Activated naive CD8-positive, alpha-beta T cell (primary cell): ENCODE measurements around the gene NECAB3.
A peak's percentile ranks its signal among the peaks of the same experiment; 100 is the strongest.

ENCODE experiments used
- H3K27ac Mint-ChIP-seq: one replicate; pipeline ENCODE4 v1.8.0; 2021; ENCODE audit warnings: mixed read lengths
- H3K27me3 Mint-ChIP-seq: one replicate; pipeline ENCODE4 v1.8.0; 2021; ENCODE audit warnings: mixed read lengths
- H3K36me3 Mint-ChIP-seq: one replicate; pipeline ENCODE4 v1.8.0; 2021; ENCODE audit warnings: mixed read lengths
- H3K4me1 Mint-ChIP-seq: one replicate; pipeline ENCODE4 v1.8.0; 2021; ENCODE audit warnings: low read depth, mixed read lengths
- H3K4me3 Mint-ChIP-seq: one replicate; pipeline ENCODE4 v1.8.0; 2021; ENCODE audit warnings: mild to moderate bottlenecking, mixed read lengths
- H3K9me3 Mint-ChIP-seq: one replicate; pipeline ENCODE4 v1.8.0; 2021; ENCODE audit warnings: low read depth, mixed read lengths

The NECAB3 gene

DNA sequence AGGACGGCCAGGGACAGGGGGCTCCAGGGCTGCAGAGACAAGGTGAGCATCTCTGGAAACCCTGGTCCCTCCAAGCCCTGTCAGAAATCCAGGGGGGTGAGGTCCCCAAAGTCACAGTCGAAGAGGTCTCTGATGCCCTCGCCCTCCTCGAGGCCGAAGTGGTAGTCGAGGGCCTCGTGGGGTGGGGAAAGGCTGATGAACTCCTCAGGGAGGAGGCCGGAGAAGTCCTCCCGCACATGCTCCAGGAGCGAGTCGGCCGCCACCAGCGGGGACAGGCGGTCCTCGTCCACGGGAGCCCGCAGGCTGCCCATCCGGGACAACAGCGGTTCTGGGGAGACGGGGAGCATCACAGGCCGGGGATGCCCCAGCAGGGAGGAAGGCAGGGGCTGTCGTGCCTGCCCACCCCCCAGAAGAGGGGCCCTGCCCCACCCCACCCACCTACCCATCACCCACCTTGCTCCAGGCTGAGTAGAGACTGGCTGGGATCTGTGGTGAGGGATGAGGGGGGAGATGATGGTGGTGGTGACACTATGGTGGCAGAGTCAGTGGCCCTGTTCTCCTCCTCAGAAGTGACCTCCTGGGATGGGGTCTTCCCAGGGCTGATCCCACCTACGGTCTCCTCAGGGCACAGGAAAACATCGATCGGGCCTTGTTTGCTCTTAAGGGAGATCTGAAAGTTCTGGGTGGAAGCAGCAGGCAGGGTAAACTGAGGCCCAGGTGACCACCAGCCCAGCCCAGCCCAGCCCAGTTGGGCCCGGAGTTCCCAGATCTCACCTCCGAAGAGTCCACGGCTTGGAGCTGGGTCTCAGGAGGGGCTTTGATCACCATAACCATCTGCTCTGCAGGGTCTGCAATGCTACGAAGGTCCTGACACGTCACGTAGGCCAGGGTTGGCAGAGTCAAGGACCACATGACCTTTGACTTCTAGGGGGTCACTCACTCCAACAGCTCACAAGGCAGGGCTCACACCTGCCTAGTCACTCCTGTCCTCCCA, 2.7 kb upstream of the NECAB3 start:
- Mint-ChIP-seq H3K4me3 (no peak overlapping the region), H3K27me3 (no peaks in the 10 kb centered on the region), H3K36me3 (no peaks in the 10 kb centered on the region), H3K4me1 (peaks cover 42% of the 10 kb centered on the region), H3K9me3 (no peaks in the 10 kb centered on the region), H3K27ac (no peak overlapping the region)

- H3K27ac Mint-ChIP-seq: no peak overlapping the region
- no peak overlapping the region for H3K4me3 Mint-ChIP-seq
- peaks cover 39% of the 10 kb centered on the region for H3K4me1 Mint-ChIP-seq
- no peaks in the 10 kb centered on the region for H3K9me3 Mint-ChIP-seq
- H3K27me3 Mint-ChIP-seq: no peaks in the 10 kb centered on the region
- no peaks in the 10 kb centered on the region for H3K36me3 Mint-ChIP-seq
These were observed 1.9 kb upstream of the NECAB3 start for GRCh38 chr20:33676121-33676520.

DNA sequence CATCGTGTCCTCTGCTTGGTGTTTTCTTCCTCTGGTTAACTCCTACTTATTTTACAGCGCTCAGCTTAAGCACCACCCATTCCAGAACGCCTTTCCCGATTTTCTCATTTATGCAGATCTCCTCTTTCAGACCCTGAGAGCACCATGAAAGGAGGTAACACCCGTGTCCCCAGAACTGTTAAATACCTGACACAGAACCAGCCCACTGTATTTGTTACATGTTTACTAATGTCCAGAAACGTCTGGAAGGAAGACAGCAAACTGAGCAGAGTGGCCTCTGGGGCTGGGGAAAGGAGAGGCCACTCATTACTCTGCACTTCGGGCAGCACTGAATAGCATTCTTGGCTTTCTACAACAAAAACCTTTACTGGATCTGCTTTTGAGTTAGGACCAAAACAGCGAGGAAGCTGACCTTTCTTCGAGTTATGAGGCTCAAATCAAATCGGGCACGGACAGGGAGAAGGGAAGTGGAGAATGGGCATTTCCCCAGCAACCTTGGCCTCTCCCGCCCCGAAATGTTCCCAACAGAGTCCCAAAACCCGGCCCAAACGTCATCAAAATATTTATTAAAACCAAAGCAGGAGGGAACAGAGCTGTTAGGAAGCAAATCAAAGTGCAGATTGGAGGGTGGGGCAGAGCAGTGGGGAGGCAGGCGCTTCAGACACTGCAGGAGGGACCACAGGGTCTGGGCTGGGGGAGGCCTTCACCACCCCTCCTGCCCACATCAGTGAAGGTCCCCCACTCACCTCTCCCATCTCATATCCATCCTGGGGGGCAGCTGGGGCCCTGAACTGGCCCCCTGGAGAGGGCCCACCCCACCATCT, 1.1 kb upstream of the NECAB3 start:
- Mint-ChIP-seq H3K27ac (peak overlapping the region; percentile 54), H3K9me3 (no peaks in the 10 kb centered on the region), H3K27me3 (no peaks in the 10 kb centered on the region), H3K4me1 (peaks cover 35% of the 10 kb centered on the region), H3K36me3 (no peaks in the 10 kb centered on the region), H3K4me3 (peak overlapping the region; percentile 81)

DNA sequence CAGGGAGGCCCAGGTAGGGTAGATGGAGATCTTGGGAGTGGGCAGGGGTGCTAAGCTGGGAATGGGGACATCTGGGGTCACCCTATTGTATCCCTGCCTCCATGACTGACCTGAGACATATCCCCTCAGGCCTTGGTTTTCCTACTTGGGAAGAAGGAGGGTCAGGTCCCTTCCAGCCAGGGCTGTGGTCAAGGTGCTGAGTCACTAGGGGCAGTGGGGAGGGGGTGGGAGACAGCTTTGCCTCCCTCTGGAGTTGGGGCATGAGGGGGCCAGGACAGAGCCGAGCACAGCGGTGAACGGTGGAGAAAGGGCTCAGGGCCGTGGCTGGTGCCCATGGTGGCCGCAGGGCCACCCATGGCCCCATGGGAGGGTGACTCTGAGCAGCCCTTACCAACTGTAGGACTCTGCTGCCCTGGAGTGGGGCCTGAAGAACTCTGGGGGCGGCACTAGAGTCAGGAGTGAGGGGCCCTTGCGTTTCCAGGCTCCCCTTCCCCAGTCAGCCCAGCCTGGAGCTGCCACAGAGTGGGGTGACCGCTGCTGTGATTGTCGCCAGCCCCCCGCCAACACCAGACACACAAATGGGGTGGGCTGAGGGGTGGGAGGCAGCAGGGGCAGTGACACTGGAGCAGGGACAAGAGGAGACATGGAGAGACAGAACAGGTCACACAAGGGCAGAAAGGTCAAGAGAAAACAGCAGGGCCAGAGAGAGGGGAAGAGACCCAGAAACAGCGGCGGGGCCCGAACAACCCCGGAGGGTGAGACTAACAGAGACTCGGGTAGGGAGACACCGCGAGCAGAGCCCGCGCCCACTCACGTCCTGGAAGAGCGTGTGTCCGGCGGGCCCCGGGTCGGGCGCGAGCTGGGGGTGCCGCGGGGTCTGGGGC, 576 bp downstream of the NECAB3 start:
- Mint-ChIP-seq H3K36me3 (no peaks in the 10 kb centered on the region), H3K9me3 (no peaks in the 10 kb centered on the region), H3K27ac (peak overlapping the region; percentile 58), H3K27me3 (no peaks in the 10 kb centered on the region), H3K4me1 (peaks cover 23% of the 10 kb centered on the region), H3K4me3 (peak overlapping the region; percentile 86)

DNA sequence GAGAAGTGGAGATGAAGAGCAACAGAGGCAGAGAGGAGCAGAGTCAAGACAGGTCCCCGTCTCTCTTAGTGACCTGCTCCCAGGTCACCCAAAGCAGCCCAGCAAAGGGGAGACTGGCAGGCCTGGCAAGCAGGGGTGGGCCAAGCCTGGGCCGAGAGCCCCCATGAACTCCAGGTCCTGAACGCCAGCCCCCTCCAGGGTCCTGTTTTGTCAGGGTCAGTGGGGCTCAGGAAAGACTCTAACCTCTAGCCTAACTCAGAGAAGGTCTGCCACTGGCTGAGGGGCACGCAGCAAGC, 1.2 kb downstream of the NECAB3 start:
- Mint-ChIP-seq H3K36me3 (no peaks in the 10 kb centered on the region), H3K27ac (no peak overlapping the region), H3K27me3 (no peaks in the 10 kb centered on the region), H3K9me3 (no peaks in the 10 kb centered on the region), H3K4me1 (peaks cover 22% of the 10 kb centered on the region), H3K4me3 (peak overlapping the region; percentile 86)

DNA sequence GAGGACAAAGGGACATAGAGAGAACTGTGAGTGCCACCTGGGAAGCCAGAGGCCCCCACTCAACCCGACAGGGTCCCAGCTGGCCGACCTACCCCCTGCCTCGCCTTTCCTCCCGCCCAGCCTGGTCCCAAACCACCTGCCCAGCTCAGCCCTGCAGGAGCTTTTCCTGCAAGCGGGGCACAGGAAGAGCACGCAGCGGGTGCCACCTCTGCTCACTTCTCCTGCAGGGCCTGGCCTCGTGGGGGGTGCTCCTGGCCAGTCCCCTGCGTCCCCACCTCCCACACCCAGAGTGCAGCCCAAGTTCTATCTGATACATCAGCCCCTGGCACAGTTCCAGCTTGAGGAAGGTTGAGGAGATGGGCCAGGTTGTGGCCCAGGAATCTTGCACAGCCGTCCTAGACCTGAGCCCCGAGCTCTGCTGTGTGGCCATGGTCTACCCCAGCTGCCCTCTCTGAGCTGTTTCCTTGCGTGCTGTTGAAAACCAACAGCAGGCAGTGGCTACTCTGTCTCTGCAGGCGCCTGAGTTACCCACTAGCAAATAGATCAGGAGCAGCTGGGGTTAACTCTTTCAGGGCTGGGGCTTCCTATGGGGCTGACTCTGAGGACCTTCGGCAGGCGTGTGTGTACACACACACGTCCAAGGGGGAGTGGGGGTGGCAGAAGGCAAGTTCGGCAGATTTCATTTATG, 1.7 kb downstream of the NECAB3 start:
- peak overlapping the region; percentile 86 for H3K4me3 Mint-ChIP-seq
- H3K27me3 Mint-ChIP-seq: no peaks in the 10 kb centered on the region
- no peaks in the 10 kb centered on the region for H3K9me3 Mint-ChIP-seq
- H3K27ac Mint-ChIP-seq: no peak overlapping the region
- H3K4me1 Mint-ChIP-seq: peaks cover 21% of the 10 kb centered on the region
- H3K36me3 Mint-ChIP-seq: no peaks in the 10 kb centered on the region

DNA sequence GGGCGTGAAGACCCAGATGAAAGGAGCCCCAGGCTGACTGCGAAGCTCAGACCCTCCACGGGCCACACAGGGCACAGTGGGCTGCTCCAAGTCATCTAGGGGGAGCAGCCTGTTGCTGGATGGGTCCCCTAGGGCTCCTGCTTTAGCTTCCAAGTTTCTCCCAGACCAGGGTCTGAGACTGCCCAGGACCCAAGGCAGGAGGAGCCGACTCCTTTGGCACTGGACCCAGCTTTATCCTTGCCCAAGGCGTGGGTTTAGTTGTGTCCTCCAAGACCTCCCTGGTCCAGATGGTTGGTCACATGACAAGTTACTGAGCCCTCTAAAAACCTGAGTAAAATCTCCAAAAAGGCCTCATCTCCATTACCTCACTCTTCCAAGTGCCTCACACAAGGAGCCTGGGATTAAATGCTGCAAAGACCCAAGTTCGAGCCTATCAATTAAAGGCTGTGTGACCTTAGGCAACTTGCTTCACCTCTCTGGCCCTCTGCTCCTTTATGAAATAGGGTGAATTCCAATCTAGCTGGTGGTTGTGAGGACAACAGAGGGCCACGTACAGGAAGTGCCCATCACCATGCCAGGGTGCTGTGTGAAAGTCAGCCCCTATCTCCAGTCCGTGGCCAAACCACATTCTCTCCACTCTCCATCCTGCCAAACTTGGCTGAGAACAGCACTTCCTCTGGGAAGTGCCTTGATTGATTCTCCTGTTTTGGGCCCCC, 2.5 kb downstream of the NECAB3 start:
- peaks cover 20% of the 10 kb centered on the region for H3K4me1 Mint-ChIP-seq
- no peak overlapping the region for H3K27ac Mint-ChIP-seq
- H3K9me3 Mint-ChIP-seq: no peaks in the 10 kb centered on the region
- no peaks in the 10 kb centered on the region for H3K36me3 Mint-ChIP-seq
- H3K4me3 Mint-ChIP-seq: no peak overlapping the region
- H3K27me3 Mint-ChIP-seq: no peaks in the 10 kb centered on the region

- Mint-ChIP-seq H3K4me3 (peak overlapping the region; percentile 39), H3K4me1 (peaks cover 25% of the 10 kb centered on the region), H3K9me3 (no peaks in the 10 kb centered on the region), H3K27me3 (no peaks in the 10 kb centered on the region), H3K36me3 (no peaks in the 10 kb centered on the region), H3K27ac (peak overlapping the region; percentile 3)
These were observed 3.3 kb downstream of the NECAB3 start for GRCh38 chr20:33670715-33671499.

DNA sequence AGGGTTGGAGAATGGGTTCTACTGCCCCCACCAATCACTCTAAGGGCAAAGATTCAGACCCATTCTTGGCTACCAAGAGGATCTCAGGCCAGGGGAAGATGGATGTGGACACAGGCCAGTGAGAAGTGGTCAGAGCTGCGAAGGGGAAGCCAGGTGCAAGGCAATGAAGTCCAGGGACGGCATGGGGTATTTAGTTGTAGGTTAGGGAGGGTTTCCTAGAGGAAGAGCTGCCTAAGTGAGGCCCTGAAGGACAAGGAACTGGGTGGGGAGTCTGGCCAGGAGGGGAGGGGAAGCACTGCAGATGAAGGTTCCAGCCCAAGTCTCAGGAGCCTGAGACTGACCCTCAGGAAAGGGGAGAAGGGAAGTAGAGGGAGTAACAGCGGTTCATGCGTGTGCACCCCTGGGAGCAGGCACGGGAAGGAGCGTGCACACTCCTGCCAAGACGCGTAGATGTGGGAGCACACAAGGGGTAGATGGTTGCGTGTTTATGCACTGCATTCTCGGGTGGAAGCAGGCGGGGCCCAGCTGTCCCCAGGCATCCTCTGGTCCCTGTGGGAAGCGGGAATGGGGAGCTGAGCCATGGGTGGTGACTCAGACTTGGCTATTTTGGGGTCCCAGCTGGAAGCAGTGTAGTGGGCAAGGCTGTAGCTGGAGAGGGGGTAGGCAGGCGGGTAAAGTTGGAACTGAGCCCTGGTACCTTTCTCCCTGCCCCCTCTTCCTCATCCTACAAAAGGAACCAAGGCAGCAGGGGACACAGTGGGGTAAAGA, 4.2 kb downstream of the NECAB3 start:
- Mint-ChIP-seq H3K4me3 (peak overlapping the region; percentile 20), H3K27ac (peak overlapping the region; percentile 41), H3K36me3 (no peaks in the 10 kb centered on the region), H3K27me3 (no peaks in the 10 kb centered on the region), H3K9me3 (no peaks in the 10 kb centered on the region), H3K4me1 (peaks cover 26% of the 10 kb centered on the region)

- H3K27me3 Mint-ChIP-seq: no peaks in the 10 kb centered on the region
- H3K9me3 Mint-ChIP-seq: no peaks in the 10 kb centered on the region
- H3K27ac Mint-ChIP-seq: peak overlapping the region; percentile 41
These were observed 5.0 kb downstream of the NECAB3 start for GRCh38 chr20:33669224-33669623.

GRCh38 chr20:33668466-33669155, 5.6 kb downstream of the NECAB3 start:
- Mint-ChIP-seq H3K27me3 (no peaks in the 10 kb centered on the region), H3K4me1 (peaks cover 29% of the 10 kb centered on the region), H3K4me3 (peak overlapping the region; percentile 82), H3K36me3 (no peaks in the 10 kb centered on the region), H3K9me3 (no peaks in the 10 kb centered on the region), H3K27ac (no peak overlapping the region)

More at GRCh38 chr20:33669224-33669623, 5.0 kb downstream of the NECAB3 start:
- peak overlapping the region; percentile 44 for H3K4me3 Mint-ChIP-seq
- no peaks in the 10 kb centered on the region for H3K36me3 Mint-ChIP-seq
- H3K4me1 Mint-ChIP-seq: peaks cover 31% of the 10 kb centered on the region
